ENCODE results near the gene WDPCP.

DNA sequence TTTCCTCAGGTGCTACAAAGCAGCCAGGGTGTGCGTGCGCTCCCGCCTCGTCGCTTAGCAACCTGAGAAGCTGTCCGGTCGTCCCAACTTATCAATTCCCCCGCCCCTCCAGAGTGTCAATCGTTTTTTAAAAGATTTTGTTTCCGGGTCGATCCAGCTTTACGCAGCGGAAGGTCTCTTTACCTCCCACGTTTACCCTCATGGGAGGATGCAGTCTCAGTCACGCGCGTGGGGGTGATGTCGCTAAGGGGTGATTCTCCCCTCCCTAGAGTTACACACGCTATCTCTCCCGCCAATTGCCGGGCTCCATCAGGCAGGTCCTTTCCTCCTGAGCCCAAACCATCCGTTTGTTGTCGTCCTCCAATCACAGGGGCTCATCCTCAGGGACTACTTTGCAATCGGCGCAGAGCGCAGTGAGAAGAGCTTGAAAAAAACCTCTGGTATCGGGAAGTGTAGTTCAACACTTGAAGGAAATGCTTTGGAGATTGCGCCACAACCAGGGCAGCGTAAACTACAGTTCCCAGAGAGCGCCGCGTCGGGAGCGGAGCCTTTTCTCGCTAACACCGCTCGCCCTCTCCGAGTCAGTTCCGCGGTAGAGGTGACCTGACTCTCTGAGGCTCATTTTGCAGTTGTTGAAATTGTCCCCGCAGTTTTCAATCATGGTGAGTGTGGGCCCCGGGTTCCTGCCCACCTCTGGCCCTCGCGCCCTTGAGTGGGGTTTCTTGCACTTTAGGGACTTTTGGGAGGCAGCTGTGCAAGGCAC lies at the start of gene WDPCP, which contains the start of gene MDH1:
- TF ChIP-seq CTCF (IDR thresholded peaks at IDR 0.05) (no peak), POLR2A (IDR thresholded peaks at IDR 0.05) (peak; percentile 62)
